SU-DHL-6 (cell line): ENCODE results near the gene AIDA.

Experiments
- H2AFZ ChIP-seq: fragments of 200-600 bp; sonication (generic); 2 replicates; pipeline ENCODE4 v1.6.1; 2014; ENCODE audit warnings: low read depth, mild to moderate bottlenecking, moderate library complexity, mixed read lengths, antibody characterized with exemption, low read length; ENCODE audit not compliant: severe bottlenecking
- H3F3A ChIP-seq: fragments of 200-600 bp; shearing (Covaris generic); 2 replicates; pipeline ENCODE4 v1.6.0; 2016; ENCODE audit warnings: antibody characterized with exemption, mild to moderate bottlenecking; ENCODE audit not compliant: insufficient read depth
- H3K27ac ChIP-seq: fragments of 200-600 bp; sonication (generic); 2 replicates; pipeline ENCODE4 v1.5.1; 2016; ENCODE audit warnings: low read depth, mild to moderate bottlenecking, low read length, moderate library complexity, mixed read lengths
- H3K27me3 ChIP-seq: fragments of 200-600 bp; sonication (generic), shearing (Covaris generic); 2 replicates; pipeline ENCODE4 v1.6.0; 2014; ENCODE audit warnings: mild to moderate bottlenecking, low read length
- H3K36me3 ChIP-seq: fragments of 200-600 bp; sonication (generic); 2 replicates; pipeline ENCODE4 v1.6.1; 2014; ENCODE audit warnings: mild to moderate bottlenecking, low read length, mixed read lengths
- H3K4me2 ChIP-seq: fragments of 300-600, 200-600 bp; shearing (Covaris generic), sonication (generic); 2 replicates; pipeline ENCODE4 v1.6.0; 2014; ENCODE audit warnings: low read length, low read depth, mild to moderate bottlenecking; ENCODE audit not compliant: poor library complexity, severe bottlenecking
- H3K4me3 ChIP-seq: fragments of 200-600 bp; sonication (generic); 2 replicates; pipeline ENCODE4 v1.5.1; 2014; ENCODE audit warnings: antibody characterized with exemption, low read length, mild to moderate bottlenecking, mixed read lengths; ENCODE audit not compliant: insufficient read depth, poor library complexity, severe bottlenecking
- H3K79me2 ChIP-seq: fragments of 200-600 bp; sonication (generic); 2 replicates; pipeline ENCODE4 v1.6.1; 2014; ENCODE audit warnings: mild to moderate bottlenecking, low read length, moderate library complexity; ENCODE audit not compliant: insufficient read depth
- H3K9ac ChIP-seq: fragments of 200-600 bp; sonication (generic); 2 replicates; pipeline ENCODE4 v1.7.0; 2014; ENCODE audit warnings: mild to moderate bottlenecking, low read length
- H3K9me2 ChIP-seq: fragments of 200-600 bp; sonication (generic); replicated peaks from 2 replicates; pipeline ENCODE4 v1.6.1; 2014; ENCODE audit warnings: low read length; ENCODE audit not compliant: insufficient read depth
- H3K9me3 ChIP-seq: fragments of 200-600 bp; sonication (generic); 2 replicates; pipeline ENCODE4 v1.6.1; 2014; ENCODE audit warnings: low read length, mixed read lengths; ENCODE audit not compliant: insufficient read depth
- H4K20me1 ChIP-seq: fragments of 200-600 bp; sonication (generic); 2 replicates; pipeline ENCODE4 v1.6.1; 2014; ENCODE audit warnings: low read depth, mild to moderate bottlenecking, antibody characterized with exemption, low read length, moderate library complexity, mixed read lengths
- CTCF ChIP-seq: fragments of 200-600 bp; sonication (generic); IDR thresholded peaks from one replicate; pipeline ENCODE4 v1.5.1; 2017; ENCODE audit warnings: antibody characterized with exemption, mild to moderate bottlenecking, low read length, moderate library complexity; ENCODE audit not compliant: insufficient read depth, poor library complexity, severe bottlenecking
- EZH2phosphoT487 ChIP-seq: fragments of 200-600 bp; sonication (generic), shearing (Covaris generic); conservative IDR thresholded peaks from 2 replicates; pipeline ENCODE4 v1.6.1; 2018; ENCODE audit warnings: mild to moderate bottlenecking, antibody characterized with exemption, low read length, moderate library complexity, mixed read lengths

The AIDA gene

GRCh38 chr1:222620566-222620965, 91.7 kb downstream of the AIDA start:
- H3K27me3 ChIP-seq = no peaks in the 10 kb centered on the region
- no peaks in the 10 kb centered on the region for H3K9me3 ChIP-seq
- H3K27ac ChIP-seq = no peak overlapping the region
- H3K79me2 ChIP-seq = no peaks in the 10 kb centered on the region
- H4K20me1 ChIP-seq = no peaks in the 10 kb centered on the region
- no peak overlapping the region for H3K4me3 ChIP-seq
- H3K36me3 ChIP-seq = no peaks in the 10 kb centered on the region
- no peak overlapping the region for H2AFZ ChIP-seq
- no peak overlapping the region for H3K9ac ChIP-seq
- no peaks in the 10 kb centered on the region for H3K9me2 ChIP-seq
- TF ChIP-seq CTCF (no peak), EZH2phosphoT487 (no peak)
- 0 out of 2 replicates have a peak, but pooled peaks cover 7% of the 10 kb centered on the region for H3F3A ChIP-seq
- no peak overlapping the region for H3K4me2 ChIP-seq

- Histone ChIP-seq H3K27ac (no peak overlapping the region), H3K9me2 (no peaks in the 10 kb centered on the region), H3K36me3 (no peaks in the 10 kb centered on the region), H3K9ac (peak overlapping the region; percentile 71; the same call in 1 of the 2 replicates), H3K27me3 (no peaks in the 10 kb centered on the region), H3F3A (0 out of 2 replicates have a peak, but pooled peaks cover 7% of the 10 kb centered on the region), H2AFZ (no peak overlapping the region), H3K79me2 (no peaks in the 10 kb centered on the region), H3K9me3 (no peaks in the 10 kb centered on the region), H3K4me2 (peak overlapping the region; percentile 57), H3K4me3 (peak overlapping the region; percentile 86), H4K20me1 (no peaks in the 10 kb centered on the region)
- TF ChIP-seq CTCF (no peak), EZH2phosphoT487 (no peak)
These were observed 93.3 kb downstream of the AIDA start for GRCh38 chr1:222618880-222619596.
